Midbrain (tissue), 1 donor: ENCODE data around the gene DHX57.

Experiments used
- DNase-seq: peaks from one replicate; lab custom pipeline; 2025; lab: John Stamatoyannopoulos, UW

DHX57 gene

GRCh38 chr2:38750011-38750890 is 125.5 kb downstream of the DHX57 start:
- peak; percentile 72 for DNase-seq

GRCh38 chr2:38748943-38749804 is 126.6 kb downstream of the DHX57 start:
- no peak for DNase-seq

GRCh38 chr2:38748391-38748790 is 127.3 kb downstream of the DHX57 start:
- DNase-seq, result no peak

DNA sequence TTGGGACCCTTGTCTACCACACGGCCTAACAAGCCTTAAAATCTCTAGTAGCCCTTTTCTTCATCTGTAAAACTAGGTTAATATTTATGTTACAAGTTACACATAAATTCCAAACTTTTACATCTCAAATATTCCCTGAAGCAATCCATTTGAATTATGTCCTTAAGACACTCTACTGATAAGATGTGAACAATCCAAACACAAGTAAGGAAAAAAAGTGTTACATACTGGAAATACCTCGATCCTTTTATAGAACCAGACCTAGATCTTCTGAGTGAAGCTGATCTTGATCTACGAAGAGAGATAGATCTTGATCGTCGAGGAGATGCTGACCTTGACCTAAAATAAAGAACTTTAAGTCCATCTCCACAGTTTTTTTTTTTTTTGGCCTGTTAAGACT is 127.9 kb downstream of the DHX57 start:
- no peak for DNase-seq
